Thymus (tissue), 11 donors: ENCODE results near the gene SDR9C7. TPM values are rescaled to one million over a fixed set of nuclear protein-coding genes. Genes with fewer than 3 reads are reported as not detected.
"Not testable (repeated sequence)": the region's sequence is repeated elsewhere in the genome, so short reads cannot be mapped to it uniquely, and the experiment has no call there.

ENCODE experiments used
- DNase-seq, 9 donors: peaks; one replicate each; pipeline ENCODE4 v3.0.0-alpha.2; 2013; ENCODE audit warnings: low spot score in 9 of 9, low read depth in 6 of 9, missing footprints in 1 of 9
- H3K27ac ChIP-seq, 2 donors: one replicate each; pipeline ENCODE4 v1.5.1; 2013; ENCODE audit warnings: control low read depth in 1 of 2, low read depth in 1 of 2, low read length in 1 of 2, mild to moderate bottlenecking in 1 of 2, moderate library complexity in 1 of 2
- H3K27me3 ChIP-seq, 2 donors: one replicate each; pipeline ENCODE4 v1.5.1; 2013; ENCODE audit warnings: low read length in 1 of 2; ENCODE audit not compliant: control insufficient read depth in 2 of 2, insufficient read depth in 1 of 2
- H3K36me3 ChIP-seq, 2 donors: one replicate each; pipeline ENCODE4 v1.5.1; 2013; ENCODE audit warnings: low read length in 1 of 2, mild to moderate bottlenecking in 1 of 2, moderate library complexity in 1 of 2; ENCODE audit not compliant: control insufficient read depth in 2 of 2, insufficient read depth in 2 of 2
- H3K4me1 ChIP-seq, 2 donors: one replicate each; pipeline ENCODE4 v1.5.1; 2013; ENCODE audit warnings: low read length in 2 of 2; ENCODE audit not compliant: control insufficient read depth in 2 of 2, insufficient read depth in 2 of 2
- H3K4me3 ChIP-seq, 2 donors: one replicate each; pipeline ENCODE4 v1.5.1; 2013; ENCODE audit warnings: low read length in 2 of 2, control low read depth in 1 of 2, mild to moderate bottlenecking in 1 of 2
- H3K9me3 ChIP-seq, 2 donors: one replicate each; pipeline ENCODE4 v1.5.1; 2013; ENCODE audit warnings: low read length in 1 of 2, mild to moderate bottlenecking in 1 of 2; ENCODE audit not compliant: control insufficient read depth in 2 of 2, insufficient read depth in 1 of 2
- WGBS: extraction: QIAGEN DNeasy Blood & Tissue Kit; methylation state at CpG from one replicate; pipeline ENCODE4 v1.1.7; 2013; 5-methylcytosine and 5-hydroxymethylcytosine counted together
- polyA plus RNA-seq: library from polyadenylated mRNA; stranded (reverse); fragments of 200-250 nt; gene quantifications from one replicate; pipeline ENCODE4 v1.2.3, GENCODE V29; 2013
- total RNA-seq: library from RNA; stranded (reverse); fragments of 120-200 nt; gene quantifications from one replicate; pipeline ENCODE4 v1.2.4, GENCODE V29; 2013
- donor health status: healthy.

Gene SDR9C7
- total and polyA plus RNA-seq, 2 donors: 0.33 to 2.3 TPM

GRCh38 chr12:56941299-56942017 lies 7.2 kb upstream of the SDR9C7 start:
- no peaks in the 10 kb centered on the region for H3K27me3 ChIP-seq
- no peak overlapping the region for H3K4me3 ChIP-seq
- H3K9me3 ChIP-seq: no peaks in the 10 kb centered on the region
- H3K36me3 ChIP-seq: no peaks in the 10 kb centered on the region
- no peak overlapping the region for H3K27ac ChIP-seq
- H3K4me1 ChIP-seq: no peaks in the 10 kb centered on the region
- DNase-seq: no peak
- WGBS: 56% methylated on average over 3 of the region's 3 CpGs

- not testable (repeated sequence) for H3K4me1 ChIP-seq, DNase-seq, H3K27me3 ChIP-seq, H3K9me3 ChIP-seq, H3K27ac ChIP-seq, H3K4me3 ChIP-seq, H3K36me3 ChIP-seq
- WGBS: 18% methylated on average over 1 of the region's 4 CpGs
Measured at GRCh38 chr12:56940942-56941298, 6.7 kb upstream of the SDR9C7 start.

GRCh38 chr12:56935752-56936151 lies 1.5 kb upstream of the SDR9C7 start:
- no peak overlapping the region for H3K27ac ChIP-seq
- peaks cover 6 to 23% of the 10 kb centered on the region in 2 donors for H3K4me1 ChIP-seq
- H3K27me3 ChIP-seq: no peaks in the 10 kb centered on the region
- no peak overlapping the region for H3K4me3 ChIP-seq
- H3K36me3 ChIP-seq: no peaks in the 10 kb centered on the region
- DNase-seq: no peak
- no peaks in the 10 kb centered on the region for H3K9me3 ChIP-seq
- 93% methylated on average over 2 of the region's 2 CpGs for WGBS

- no peak overlapping the region for H3K27ac ChIP-seq
- WGBS: 94% methylated on average over 2 of the region's 2 CpGs
- no peaks in the 10 kb centered on the region for H3K9me3 ChIP-seq
- no peak overlapping the region for H3K4me3 ChIP-seq
- H3K27me3 ChIP-seq: no peaks in the 10 kb centered on the region
- H3K4me1 ChIP-seq: peaks cover 6 to 29% of the 10 kb centered on the region in 2 donors
- DNase-seq: no peak
- H3K36me3 ChIP-seq: no peaks in the 10 kb centered on the region
Measured at GRCh38 chr12:56935157-56935556, 949 bp upstream of the SDR9C7 start.

- no peak for DNase-seq
- H3K4me3 ChIP-seq: no peak overlapping the region
- H3K4me1 ChIP-seq: peaks cover 6 to 48% of the 10 kb centered on the region in 2 donors
- no peak overlapping the region for H3K27ac ChIP-seq
- WGBS: 97% methylated on average over 1 of the region's 1 CpG
- H3K27me3 ChIP-seq: no peaks in the 10 kb centered on the region
- H3K9me3 ChIP-seq: no peaks in the 10 kb centered on the region
- no peaks in the 10 kb centered on the region for H3K36me3 ChIP-seq
Measured at GRCh38 chr12:56932867-56933266, 1.3 kb downstream of the SDR9C7 start.

- H3K27ac ChIP-seq: peak overlapping the region in 1 of 2 donors; percentile 85
- H3K36me3 ChIP-seq: no peaks in the 10 kb centered on the region
- H3K27me3 ChIP-seq: no peaks in the 10 kb centered on the region
- peaks cover 6 to 52% of the 10 kb centered on the region in 2 donors for H3K4me1 ChIP-seq
- no peak overlapping the region for H3K4me3 ChIP-seq
- 78% methylated on average over 5 of the region's 5 CpGs for WGBS
- DNase-seq: peak in 3 of 9 donors; percentile 7 to 43 (median 8)
- H3K9me3 ChIP-seq: no peaks in the 10 kb centered on the region
Measured at GRCh38 chr12:56932146-56932545, 2.1 kb downstream of the SDR9C7 start.

- peaks cover 6 to 52% of the 10 kb centered on the region in 2 donors for H3K4me1 ChIP-seq
- peak; percentile 60 to 93 (median 81) for DNase-seq
- no peaks in the 10 kb centered on the region for H3K36me3 ChIP-seq
- 82% methylated on average over 2 of the region's 2 CpGs for WGBS
- H3K9me3 ChIP-seq: no peaks in the 10 kb centered on the region
- no peaks in the 10 kb centered on the region for H3K27me3 ChIP-seq
- H3K27ac ChIP-seq: peak overlapping the region; percentile 31 to 85
- H3K4me3 ChIP-seq: peak overlapping the region in 1 of 2 donors; percentile 14
Measured at GRCh38 chr12:56931474-56931978, 2.7 kb downstream of the SDR9C7 start.

DNA sequence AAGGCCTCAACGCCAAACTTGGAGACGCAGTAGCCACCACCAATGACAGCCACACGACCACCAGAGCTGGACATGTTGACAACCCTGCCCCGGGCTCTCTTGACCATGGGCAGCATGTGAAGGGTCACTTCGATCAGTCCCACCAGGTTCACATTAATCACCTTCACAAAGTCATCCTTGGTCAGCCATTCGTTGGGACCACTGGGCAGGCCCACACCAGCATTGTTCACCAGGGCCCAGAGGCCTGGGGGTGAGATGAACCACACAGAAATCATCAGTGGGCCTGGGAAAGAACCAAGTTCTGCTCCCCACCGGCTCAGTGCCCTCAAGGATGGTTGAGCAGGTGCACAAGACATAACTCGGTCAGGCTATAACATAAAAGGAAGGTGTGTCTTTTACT lies 4.0 kb downstream of the SDR9C7 start:
- H3K27ac ChIP-seq: no peak overlapping the region
- DNase-seq: no peak
- peaks cover 6 to 52% of the 10 kb centered on the region in 2 donors for H3K4me1 ChIP-seq
- no peaks in the 10 kb centered on the region for H3K36me3 ChIP-seq
- no peaks in the 10 kb centered on the region for H3K27me3 ChIP-seq
- no peaks in the 10 kb centered on the region for H3K9me3 ChIP-seq
- WGBS: 96% methylated on average over 8 of the region's 8 CpGs
- H3K4me3 ChIP-seq: no peak overlapping the region

DNA sequence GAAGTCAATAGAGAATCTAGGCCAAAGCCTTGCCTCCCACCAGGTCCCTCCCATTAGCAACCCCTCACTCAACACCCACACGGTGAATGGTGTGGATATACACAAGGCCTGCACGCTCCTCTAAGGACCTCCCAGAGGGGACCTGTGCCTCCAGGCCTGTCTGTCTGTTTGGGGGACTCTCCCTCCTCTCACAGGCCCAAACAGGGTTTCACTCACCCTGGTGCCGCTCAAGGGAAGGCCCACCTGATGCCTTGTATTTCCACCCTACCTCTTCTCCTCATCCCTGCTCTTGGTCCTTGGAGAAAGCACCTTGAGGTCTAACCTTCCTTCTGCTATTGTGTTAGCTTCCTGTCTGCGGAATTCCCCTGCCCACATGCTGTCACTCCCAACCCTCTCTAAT lies 4.4 kb downstream of the SDR9C7 start:
- no peaks in the 10 kb centered on the region for H3K9me3 ChIP-seq
- no peak for DNase-seq
- H3K27me3 ChIP-seq: no peaks in the 10 kb centered on the region
- H3K27ac ChIP-seq: no peak overlapping the region
- WGBS: 98% methylated on average over 4 of the region's 4 CpGs
- H3K4me1 ChIP-seq: peaks cover 6 to 52% of the 10 kb centered on the region in 2 donors
- H3K4me3 ChIP-seq: no peak overlapping the region
- H3K36me3 ChIP-seq: no peaks in the 10 kb centered on the region
